Natural killer cell treated with Interleukin-12 subunit alpha and Interleukin-12 subunit beta and Interleukin-15 and Interleukin-18, amount 100 ng/mL, for 72 hours (primary cell): ENCODE measurements around the gene TACSTD2. TPM values are rescaled to one million over a fixed set of nuclear protein-coding genes. Genes with fewer than 3 reads are reported as not detected.
A peak's percentile ranks its signal among the peaks of the same experiment; 100 is the strongest.
"Not testable (repeated sequence)": the region's sequence is repeated elsewhere in the genome, so short reads cannot be mapped to it uniquely, and the experiment has no call there.

Source experiments
- ATAC-seq, 2 donors: fragments of 150-1000 bp; cut with Tn5 transposase in 1 of 2; sonication (Bioruptor Pico), chemical (Tn5 transposase) in 1 of 2; 2 replicates each; pipeline ENCODE4 v1.10.0; 2021
- DNase-seq: peaks from one replicate; pipeline ENCODE4 v3.0.0; 2022; ENCODE audit warnings: low spot score
- H3K27ac Mint-ChIP-seq, 2 donors: 1 replicate in 1 of 2; 2 replicates in 1 of 2; pipeline ENCODE4 v1.8.0; 2022; ENCODE audit warnings: mixed read lengths in 2 of 2, mild to moderate bottlenecking in 1 of 2, moderate library complexity in 1 of 2
- H3K27me3 Mint-ChIP-seq, 2 donors: 1 replicate in 1 of 2; 2 replicates in 1 of 2; pipeline ENCODE4 v1.8.0; 2022; ENCODE audit warnings: mixed read lengths in 2 of 2
- H3K36me3 Mint-ChIP-seq: one replicate; pipeline ENCODE4 v1.8.0; 2022; ENCODE audit warnings: mixed read lengths
- H3K4me1 Mint-ChIP-seq, 2 donors: 1 replicate in 1 of 2; 2 replicates in 1 of 2; pipeline ENCODE4 v1.8.0; 2022; ENCODE audit warnings: low read depth in 2 of 2, mixed read lengths in 2 of 2, mild to moderate bottlenecking in 1 of 2
- H3K4me3 Mint-ChIP-seq: one replicate; pipeline ENCODE4 v1.8.0; 2022; ENCODE audit warnings: mixed read lengths
- H3K9me3 Mint-ChIP-seq: 2 replicates; pipeline ENCODE4 v1.8.0; 2022; ENCODE audit warnings: mixed read lengths
- total RNA-seq, 2 donors: library from RNA; stranded (reverse); gene quantifications; one replicate each; pipeline ENCODE4 v1.2.3, GENCODE V29; 2022

Gene TACSTD2
- total RNA-seq, 2 donors from 2014 or later = not detected

DNA sequence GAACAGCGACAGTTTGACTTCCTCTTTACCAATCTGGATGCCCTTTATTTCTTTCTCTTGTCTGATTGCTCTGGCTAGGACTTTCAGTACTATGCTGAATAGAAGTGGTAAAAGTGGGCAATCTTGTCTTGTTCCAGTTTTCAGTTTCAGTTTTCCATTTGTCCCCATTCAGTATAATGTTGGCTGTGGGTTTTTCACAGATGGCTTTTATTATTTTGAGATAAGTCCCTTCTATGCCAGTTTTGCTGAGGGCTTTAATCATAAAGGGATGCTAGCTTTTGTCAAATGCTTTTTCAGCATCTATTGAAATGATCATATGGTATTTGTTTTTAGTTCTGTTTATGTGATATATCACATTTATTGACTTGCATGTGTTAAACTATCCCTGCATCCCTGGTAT lies 24.9 kb upstream of the TACSTD2 start:
- not testable (repeated sequence) for H3K4me3 Mint-ChIP-seq, H3K27ac Mint-ChIP-seq, DNase-seq, H3K4me1 Mint-ChIP-seq, ATAC-seq
- Mint-ChIP-seq H3K9me3 (peaks cover 12% of the 10 kb centered on the region), H3K27me3 (peaks cover 45 to 65% of the 10 kb centered on the region in 2 donors), H3K36me3 (peaks cover 25% of the 10 kb centered on the region)

DNA sequence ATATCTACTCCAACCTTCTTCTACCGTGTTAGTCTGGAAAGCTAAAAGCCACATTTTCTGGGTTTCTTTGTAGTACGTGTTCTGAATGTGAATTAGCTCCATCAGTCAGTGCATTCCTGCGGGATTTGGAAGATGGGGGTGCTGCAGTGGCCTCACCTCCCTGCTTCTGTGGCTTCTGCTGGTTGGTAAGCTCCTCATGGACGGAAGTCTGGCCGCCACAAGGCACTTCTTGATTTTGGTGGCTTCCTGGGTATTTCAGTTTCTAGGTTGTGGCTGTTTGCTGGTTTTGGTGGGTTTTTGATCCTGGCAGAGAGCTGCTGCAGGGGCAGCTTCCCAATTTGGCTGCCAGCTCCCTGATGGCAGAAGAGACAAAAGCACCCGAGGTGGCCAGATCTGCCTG lies 20.9 kb upstream of the TACSTD2 start:
- Mint-ChIP-seq H3K4me1 (peaks cover 5 to 6% of the 10 kb centered on the region in 2 donors), H3K9me3 (peaks cover 5% of the 10 kb centered on the region), H3K36me3 (peaks cover 4% of the 10 kb centered on the region), H3K27ac (no peak overlapping the region), H3K27me3 (peaks cover 48 to 63% of the 10 kb centered on the region in 2 donors), H3K4me3 (no peak overlapping the region)
- no peak for DNase-seq
- ATAC-seq = no peak

DNA sequence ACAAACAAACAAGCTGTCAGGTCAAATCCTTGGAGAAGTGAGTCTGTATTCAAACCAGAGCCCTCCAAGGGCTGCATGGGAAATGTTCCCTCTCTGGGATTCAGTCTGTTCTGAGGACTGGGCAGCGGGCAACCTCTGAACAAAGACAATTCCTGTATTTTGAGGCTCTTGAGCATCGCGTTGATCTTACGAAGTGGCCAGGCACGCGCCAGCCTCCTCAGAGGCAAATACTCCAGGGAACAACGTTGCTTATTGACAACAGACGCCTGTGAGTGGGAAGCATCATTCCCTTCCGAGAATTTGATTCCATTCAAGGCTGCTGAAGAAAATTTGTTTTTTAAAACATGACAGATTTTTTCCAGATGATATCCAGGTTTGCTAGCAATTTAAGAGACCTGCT lies 20.0 kb upstream of the TACSTD2 start:
- no peak overlapping the region for H3K27ac Mint-ChIP-seq
- H3K4me1 Mint-ChIP-seq = peaks cover 5 to 6% of the 10 kb centered on the region in 2 donors
- H3K36me3 Mint-ChIP-seq = peaks cover 4% of the 10 kb centered on the region
- peaks cover 3% of the 10 kb centered on the region for H3K9me3 Mint-ChIP-seq
- no peak overlapping the region for H3K4me3 Mint-ChIP-seq
- DNase-seq (no peak), ATAC-seq (no peak)
- H3K27me3 Mint-ChIP-seq = peaks cover 49 to 59% of the 10 kb centered on the region in 2 donors

DNA sequence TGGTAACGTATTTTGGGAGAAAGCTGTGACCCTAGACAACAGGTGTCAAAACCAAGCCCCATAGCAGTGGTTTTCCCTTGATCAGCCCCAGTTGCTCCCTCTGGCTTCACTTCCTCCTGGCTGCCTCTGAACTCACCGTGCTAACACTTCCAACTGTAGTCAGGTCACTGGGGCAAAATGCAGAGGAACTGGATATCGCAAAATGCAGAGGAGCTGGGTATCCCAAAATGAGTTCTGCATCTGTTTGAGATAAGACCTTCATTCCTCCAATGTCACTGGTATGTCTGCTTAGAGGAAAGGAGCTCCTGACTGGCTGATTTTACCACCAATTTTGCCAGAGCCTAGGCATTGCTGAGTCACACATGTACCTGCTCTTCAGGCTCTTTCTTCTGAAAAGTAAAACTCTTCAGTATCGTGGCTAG lies 19.6 kb upstream of the TACSTD2 start:
- DNase-seq = no peak
- peaks cover 4% of the 10 kb centered on the region for H3K36me3 Mint-ChIP-seq
- H3K9me3 Mint-ChIP-seq = peaks cover 3% of the 10 kb centered on the region
- peaks cover 5 to 6% of the 10 kb centered on the region in 2 donors for H3K4me1 Mint-ChIP-seq
- H3K4me3 Mint-ChIP-seq = no peak overlapping the region
- peaks cover 48 to 56% of the 10 kb centered on the region in 2 donors for H3K27me3 Mint-ChIP-seq
- no peak overlapping the region for H3K27ac Mint-ChIP-seq
- no peak for ATAC-seq

DNA sequence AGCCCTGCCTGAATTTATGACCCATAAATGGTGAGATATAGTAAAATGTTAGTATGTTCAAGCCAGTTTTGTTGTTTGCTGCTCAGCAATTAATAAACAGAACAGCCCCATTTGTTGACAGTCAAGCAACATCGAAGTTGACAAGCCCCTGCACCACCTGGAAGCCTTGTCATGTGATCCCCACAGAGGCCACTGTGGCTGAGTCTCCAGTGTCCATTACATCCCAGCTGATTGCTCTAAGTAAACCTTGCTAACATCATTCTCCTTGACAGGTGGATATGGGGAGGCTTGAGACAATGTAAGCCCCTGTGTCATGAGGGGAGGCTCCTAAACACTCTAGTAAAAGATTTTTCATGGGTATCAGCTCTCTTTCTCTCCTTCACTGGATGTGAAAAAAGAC lies 17.5 kb upstream of the TACSTD2 start:
- Mint-ChIP-seq H3K27me3 (peaks cover 41 to 47% of the 10 kb centered on the region in 2 donors), H3K36me3 (peaks cover 3% of the 10 kb centered on the region), H3K9me3 (peaks cover 3% of the 10 kb centered on the region), H3K4me1 (peaks cover 5 to 6% of the 10 kb centered on the region in 2 donors), H3K4me3 (no peak overlapping the region), H3K27ac (no peak overlapping the region)
- DNase-seq (no peak), ATAC-seq (no peak)

DNA sequence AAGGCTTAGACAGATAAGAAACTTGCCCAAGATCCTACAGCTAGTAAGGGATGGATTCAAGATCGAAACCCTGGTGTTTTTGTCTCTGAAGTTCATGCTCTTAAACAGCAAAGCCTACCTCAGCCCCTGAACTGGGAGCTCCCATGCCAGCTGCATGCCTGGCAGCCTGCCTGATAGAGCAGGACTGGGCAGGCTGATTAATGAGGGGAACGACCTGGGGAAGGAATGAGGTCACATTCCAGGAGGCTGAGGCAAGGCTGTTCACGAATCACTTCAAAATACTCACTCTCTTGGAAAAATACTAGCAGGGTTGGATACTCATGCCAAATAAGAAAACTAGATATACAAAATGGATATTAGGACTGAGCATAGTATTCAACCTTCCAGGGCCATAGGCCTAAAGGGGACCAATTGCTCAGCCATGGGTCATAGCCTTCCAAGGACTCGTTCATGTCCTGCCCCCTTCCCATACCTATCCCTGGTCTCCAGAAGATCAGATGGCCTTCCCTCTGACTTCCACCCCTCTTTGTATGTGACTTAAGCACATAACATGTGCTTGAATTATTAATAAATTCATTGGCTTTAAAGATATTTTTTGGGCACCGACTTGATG lies 15.6 kb upstream of the TACSTD2 start:
- Mint-ChIP-seq H3K9me3 (no peaks in the 10 kb centered on the region), H3K4me1 (no peaks in the 10 kb centered on the region), H3K36me3 (no peaks in the 10 kb centered on the region), H3K27ac (no peak overlapping the region), H3K27me3 (peaks cover 27 to 31% of the 10 kb centered on the region in 2 donors), H3K4me3 (no peak overlapping the region)
- DNase-seq = no peak
- ATAC-seq = no peak

DNA sequence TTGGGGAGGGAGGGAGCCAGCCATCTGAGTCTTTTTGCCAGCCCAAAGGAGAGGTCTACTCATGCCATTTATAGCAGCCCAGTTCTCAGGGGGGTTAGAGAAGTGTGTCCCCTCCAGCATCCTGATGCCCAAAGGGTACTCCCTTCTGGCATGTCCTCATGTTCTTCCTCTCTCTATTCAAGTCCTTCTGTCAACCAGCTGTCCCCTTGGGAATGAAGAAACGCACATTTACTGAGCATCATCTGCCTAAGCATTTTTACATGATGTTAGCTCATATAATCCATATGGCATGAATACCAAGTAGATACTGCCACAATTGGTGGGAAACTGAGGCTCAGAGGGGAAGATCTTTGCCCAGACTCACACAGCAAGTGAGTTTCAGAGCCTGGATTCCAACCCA lies 14.8 kb upstream of the TACSTD2 start:
- H3K4me1 Mint-ChIP-seq = no peaks in the 10 kb centered on the region
- ATAC-seq = peak in 1 of 2 donors; percentile 49
- DNase-seq = no peak
- H3K27ac Mint-ChIP-seq = no peak overlapping the region
- H3K4me3 Mint-ChIP-seq = no peak overlapping the region
- H3K36me3 Mint-ChIP-seq = no peaks in the 10 kb centered on the region
- peaks cover 23 to 26% of the 10 kb centered on the region in 2 donors for H3K27me3 Mint-ChIP-seq
- no peaks in the 10 kb centered on the region for H3K9me3 Mint-ChIP-seq

DNA sequence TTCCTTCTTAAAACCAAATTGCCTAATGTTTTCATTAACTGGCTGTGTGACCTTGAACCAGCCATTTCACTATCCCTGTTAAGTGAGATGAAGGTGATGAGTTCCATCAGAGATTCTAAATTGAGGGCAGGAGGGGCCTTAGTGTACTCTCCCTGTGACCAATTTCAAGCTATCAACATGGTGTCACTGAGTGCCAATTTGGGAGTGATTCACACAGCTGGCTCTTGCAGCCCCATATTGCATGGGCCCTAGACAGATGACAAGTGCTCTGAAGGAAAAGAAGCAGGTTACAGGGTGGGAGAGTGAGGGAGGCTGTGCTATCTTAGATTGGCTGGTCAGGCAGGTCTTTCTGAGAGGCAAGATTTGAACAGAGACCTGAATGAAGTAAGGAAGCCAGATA lies 13.0 kb upstream of the TACSTD2 start:
- H3K9me3 Mint-ChIP-seq = no peaks in the 10 kb centered on the region
- no peak overlapping the region for H3K4me3 Mint-ChIP-seq
- H3K36me3 Mint-ChIP-seq = no peaks in the 10 kb centered on the region
- no peaks in the 10 kb centered on the region for H3K4me1 Mint-ChIP-seq
- no peak for DNase-seq
- H3K27me3 Mint-ChIP-seq = peaks cover 29 to 42% of the 10 kb centered on the region in 2 donors
- ATAC-seq = no peak
- H3K27ac Mint-ChIP-seq = no peak overlapping the region

DNA sequence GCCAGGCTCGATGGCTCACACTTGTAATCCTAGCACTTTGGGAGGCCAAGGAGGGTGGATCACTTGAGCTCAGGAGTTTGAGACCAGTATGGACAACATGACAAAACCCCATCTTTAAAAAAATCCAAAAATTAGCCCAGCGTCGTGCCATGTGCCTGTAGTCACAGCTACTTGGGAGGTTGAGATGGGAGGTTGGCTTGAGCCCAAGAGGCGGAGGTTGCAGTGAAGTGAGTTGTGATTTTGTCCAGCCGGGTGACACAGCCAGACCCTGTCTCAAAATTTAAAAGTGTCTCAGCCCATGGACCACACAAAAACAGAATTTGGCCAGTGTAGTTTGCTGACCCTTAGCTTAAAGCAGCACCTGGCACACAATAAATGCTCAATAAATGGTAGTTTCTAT lies 11.3 kb upstream of the TACSTD2 start:
- Mint-ChIP-seq H3K27ac (no peak overlapping the region), H3K4me1 (peaks cover 0 to 10% of the 10 kb centered on the region in 2 donors), H3K4me3 (no peak overlapping the region), H3K9me3 (no peaks in the 10 kb centered on the region), H3K27me3 (peaks cover 36 to 55% of the 10 kb centered on the region in 2 donors), H3K36me3 (no peaks in the 10 kb centered on the region)
- no peak for ATAC-seq
- DNase-seq = no peak

DNA sequence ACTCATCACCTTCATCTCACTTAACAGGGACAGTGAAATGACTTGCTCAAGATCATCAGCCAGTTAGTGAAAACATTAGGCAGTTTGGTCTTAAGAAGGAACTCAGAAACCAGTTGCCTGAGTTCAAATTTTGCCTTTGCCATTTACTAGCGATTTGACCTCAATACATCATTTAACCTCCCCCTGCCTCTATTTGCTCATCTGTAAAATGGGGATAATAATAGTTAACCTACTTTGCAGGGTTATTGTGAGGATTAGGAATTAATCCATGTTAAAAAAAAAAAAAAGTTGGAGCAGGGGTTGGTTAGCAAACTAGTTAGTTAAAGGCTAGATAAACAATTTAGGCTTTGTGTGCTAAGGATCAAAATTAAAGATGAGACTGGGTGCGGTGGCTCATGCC lies 10.6 kb upstream of the TACSTD2 start:
- ATAC-seq (no peak), DNase-seq (no peak)
- peaks cover 0 to 13% of the 10 kb centered on the region in 2 donors for H3K4me1 Mint-ChIP-seq
- no peak overlapping the region for H3K4me3 Mint-ChIP-seq
- H3K27me3 Mint-ChIP-seq = peaks cover 35 to 54% of the 10 kb centered on the region in 2 donors
- no peak overlapping the region for H3K27ac Mint-ChIP-seq
- H3K9me3 Mint-ChIP-seq = no peaks in the 10 kb centered on the region
- no peaks in the 10 kb centered on the region for H3K36me3 Mint-ChIP-seq

DNA sequence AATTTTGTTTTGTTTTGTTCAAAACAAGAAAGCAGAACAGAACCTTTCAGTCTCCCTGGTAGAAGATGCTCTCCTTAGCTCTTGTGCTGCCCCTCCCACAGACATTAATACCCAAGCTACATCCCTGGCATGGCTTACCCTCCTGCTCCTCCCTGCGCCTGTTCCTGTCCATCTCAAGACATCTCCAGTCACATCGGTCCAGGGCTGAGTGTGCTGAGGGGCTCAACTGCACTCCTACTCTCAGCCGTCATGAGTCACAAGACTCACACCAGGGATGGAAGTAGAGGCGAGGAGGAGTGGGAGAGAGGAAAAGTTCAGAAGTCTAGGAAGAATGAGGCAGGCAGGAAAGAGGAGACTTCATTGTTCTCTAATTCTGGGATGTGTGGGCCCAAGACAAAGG lies 9.2 kb upstream of the TACSTD2 start:
- no peaks in the 10 kb centered on the region for H3K36me3 Mint-ChIP-seq
- H3K9me3 Mint-ChIP-seq = no peaks in the 10 kb centered on the region
- DNase-seq (no peak), ATAC-seq (peak in 1 of 2 donors; percentile 55)
- H3K27ac Mint-ChIP-seq = no peak overlapping the region
- H3K4me1 Mint-ChIP-seq = peaks cover 0 to 13% of the 10 kb centered on the region in 2 donors
- no peak overlapping the region for H3K4me3 Mint-ChIP-seq
- H3K27me3 Mint-ChIP-seq = peaks cover 27 to 48% of the 10 kb centered on the region in 2 donors

DNA sequence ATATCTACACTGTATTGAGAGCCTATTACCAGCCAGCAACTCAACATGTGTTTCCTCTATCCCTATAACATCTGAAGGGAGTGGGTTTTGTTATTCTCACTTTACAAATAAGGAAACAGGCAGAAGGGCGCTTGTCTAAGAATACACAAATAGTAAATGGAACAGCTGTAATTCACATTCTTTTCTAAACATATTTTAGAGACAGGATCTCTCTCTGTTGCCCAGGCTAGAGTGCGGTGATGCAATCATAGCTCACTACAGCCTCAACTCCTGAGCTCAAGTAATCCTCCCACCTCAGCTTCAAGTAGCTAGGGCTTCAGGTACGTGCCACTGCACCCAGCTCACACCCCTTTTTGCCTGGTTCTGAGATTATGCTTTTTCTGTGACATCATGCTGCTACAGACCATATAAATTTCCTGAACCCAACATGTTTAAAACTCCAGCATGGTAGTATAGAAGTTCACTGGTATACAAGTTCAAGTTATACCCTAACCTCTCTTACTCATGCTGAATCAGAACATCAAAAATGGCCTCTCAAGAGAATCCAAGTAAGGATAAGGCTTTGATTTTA lies 8.6 kb upstream of the TACSTD2 start:
- Mint-ChIP-seq H3K4me1 (peaks cover 0 to 13% of the 10 kb centered on the region in 2 donors), H3K9me3 (no peaks in the 10 kb centered on the region), H3K4me3 (no peak overlapping the region), H3K27ac (no peak overlapping the region), H3K27me3 (peaks cover 25 to 43% of the 10 kb centered on the region in 2 donors), H3K36me3 (no peaks in the 10 kb centered on the region)
- no peak for DNase-seq
- no peak for ATAC-seq

DNA sequence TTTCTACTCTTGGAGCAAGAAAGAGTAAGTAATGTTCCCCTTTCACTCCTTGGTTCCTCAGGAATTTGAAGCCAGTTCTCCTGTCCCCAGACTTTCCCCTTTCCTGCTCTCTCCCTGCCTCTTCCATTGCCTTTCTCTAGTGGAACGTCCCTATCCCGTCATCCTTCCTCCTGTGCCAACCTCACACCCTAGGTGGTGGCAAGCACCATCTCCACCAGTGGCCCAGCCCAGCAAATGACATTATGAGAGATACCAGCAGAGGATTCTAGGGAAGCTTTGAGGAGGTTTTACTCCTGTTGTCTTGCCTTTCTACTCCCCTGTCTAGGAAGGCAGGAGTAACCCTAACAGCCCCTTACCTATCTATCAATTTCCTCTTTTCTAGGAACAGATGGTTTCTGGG lies 8.1 kb upstream of the TACSTD2 start:
- no peak for DNase-seq
- Mint-ChIP-seq H3K27me3 (peaks cover 20 to 39% of the 10 kb centered on the region in 2 donors), H3K36me3 (no peaks in the 10 kb centered on the region), H3K9me3 (no peaks in the 10 kb centered on the region), H3K4me1 (peaks cover 0 to 13% of the 10 kb centered on the region in 2 donors), H3K27ac (no peak overlapping the region), H3K4me3 (no peak overlapping the region)
- no peak for ATAC-seq

DNA sequence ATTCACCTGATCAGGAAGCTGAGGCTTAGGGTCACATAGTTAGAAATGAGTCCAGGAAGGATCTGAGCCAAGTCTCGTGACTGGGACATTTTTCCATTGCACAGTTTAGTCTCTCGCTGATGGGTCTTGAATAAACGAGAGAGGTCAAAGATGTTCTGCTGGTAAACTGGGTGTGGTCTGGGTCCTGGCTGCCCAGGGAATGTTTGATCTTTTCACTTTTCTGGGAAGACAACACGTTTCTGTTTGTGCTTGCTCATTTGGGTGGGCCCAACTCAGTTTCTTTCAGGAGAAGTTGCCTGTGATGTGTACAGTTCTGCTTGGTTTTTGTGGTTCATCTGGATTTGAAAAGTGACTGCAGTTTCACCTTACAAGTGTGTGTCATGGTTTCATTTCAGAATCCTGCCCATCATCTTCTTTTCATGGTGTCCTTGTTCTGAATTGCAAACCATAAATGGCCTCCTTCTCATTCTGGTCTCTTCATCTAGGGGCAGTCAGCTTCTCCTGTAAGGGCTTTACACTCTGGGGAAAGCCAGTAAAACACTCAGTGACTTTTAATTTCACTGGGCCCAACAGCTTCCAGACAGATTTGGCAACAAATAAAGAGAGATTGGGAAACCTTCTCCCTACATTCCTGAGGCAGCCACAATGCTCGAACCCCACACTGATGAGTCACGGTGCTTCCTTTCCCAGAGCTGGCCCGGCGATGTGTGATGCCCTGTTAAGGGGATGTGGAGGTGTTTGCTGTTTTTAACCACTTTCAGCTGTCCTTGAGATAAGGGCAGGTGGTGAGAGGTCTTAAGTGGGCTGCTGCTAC lies 7.2 kb upstream of the TACSTD2 start:
- H3K4me3 Mint-ChIP-seq = no peak overlapping the region
- peak in 1 of 2 donors; percentile 60 for ATAC-seq
- DNase-seq = no peak

More for the DNA sequence above, 7.2 kb upstream of the TACSTD2 start:
- no peaks in the 10 kb centered on the region for H3K9me3 Mint-ChIP-seq
- H3K36me3 Mint-ChIP-seq = no peaks in the 10 kb centered on the region
- H3K4me1 Mint-ChIP-seq = peaks cover 0 to 13% of the 10 kb centered on the region in 2 donors
- H3K27ac Mint-ChIP-seq = no peak overlapping the region
- H3K27me3 Mint-ChIP-seq = peaks cover 24 to 46% of the 10 kb centered on the region in 2 donors
